GM23338 (cell line): ENCODE measurements around the gene DLX3. TPM values are rescaled to one million over a fixed set of nuclear protein-coding genes. Genes with fewer than 3 reads are reported as not detected.

Source experiments
- ATAC-seq: fragments of 200-7000 bp; cut with Tn5 transposase; 3 replicates; pipeline ENCODE4 v1.9.1; 2020
- DNase-seq: peaks from one replicate; pipeline ENCODE4 v3.0.0-alpha.2; 2015; ENCODE audit warnings: low spot score
- H2AFZ ChIP-seq: fragments of 200-600 bp; sonication (generic); 2 replicates; pipeline ENCODE4 v1.8.0; 2016; ENCODE audit warnings: antibody characterized with exemption, mild to moderate bottlenecking, moderate library complexity
- H3F3A ChIP-seq: fragments of 200-600 bp; sonication (generic); replicated peaks from 2 replicates; pipeline ENCODE4 v1.8.0; 2017; ENCODE audit warnings: antibody characterized with exemption, mixed run types, low read depth
- H3K27ac ChIP-seq: fragments of 200-600 bp; sonication (generic); 2 replicates; pipeline ENCODE4 v1.6.1; 2016; ENCODE audit warnings: low read depth
- H3K27me3 ChIP-seq: fragments of 200-600 bp; sonication (generic); 2 replicates; pipeline ENCODE4 v1.8.0; 2016; ENCODE audit warnings: mild to moderate bottlenecking, mixed run types, moderate library complexity; ENCODE audit not compliant: insufficient read depth
- H3K36me3 ChIP-seq: fragments of 200-600 bp; sonication (generic); 2 replicates; pipeline ENCODE4 v1.8.0; 2016; ENCODE audit warnings: mild to moderate bottlenecking; ENCODE audit not compliant: insufficient read depth
- H3K4me1 ChIP-seq: fragments of 200-600 bp; sonication (generic); 2 replicates; pipeline ENCODE4 v1.8.0; 2016; ENCODE audit warnings: mild to moderate bottlenecking, moderate library complexity; ENCODE audit not compliant: insufficient read depth
- H3K4me2 ChIP-seq: fragments of 200-600 bp; sonication (generic); 2 replicates; pipeline ENCODE4 v1.7.1; 2017; ENCODE audit warnings: mixed run types
- H3K4me3 ChIP-seq: fragments of 200-600 bp; sonication (generic); 2 replicates; pipeline ENCODE4 v1.6.1; 2016; ENCODE audit warnings: mixed run types
- H3K79me2 ChIP-seq: fragments of 200-600 bp; sonication (generic); replicated peaks from 2 replicates; pipeline ENCODE4 v1.8.0; 2017; ENCODE audit warnings: mild to moderate bottlenecking; ENCODE audit not compliant: insufficient read depth
- H3K9me2 ChIP-seq: fragments of 200-600 bp; sonication (generic); 2 replicates; pipeline ENCODE4 v1.8.0; 2017; ENCODE audit not compliant: insufficient read depth
- H4K20me1 ChIP-seq: fragments of 200-600 bp; sonication (generic); replicated peaks from 2 replicates; pipeline ENCODE4 v1.8.0; 2017; ENCODE audit warnings: mild to moderate bottlenecking; ENCODE audit not compliant: insufficient read depth
- H3K27ac Mint-ChIP-seq: 2 replicates; pipeline ENCODE4 v1.8.0; 2020; ENCODE audit warnings: inconsistent platforms, mild to moderate bottlenecking, moderate library complexity, mixed read lengths
- H3K27me3 Mint-ChIP-seq: 3 replicates; pipeline ENCODE4 v1.8.0; 2022; ENCODE audit warnings: low read depth, mild to moderate bottlenecking, moderate library complexity, mixed read lengths, inconsistent platforms; ENCODE audit not compliant: insufficient read depth, poor library complexity
- H3K36me3 Mint-ChIP-seq: 3 replicates; pipeline ENCODE4 v1.8.0; 2021; ENCODE audit warnings: low read depth, mild to moderate bottlenecking, inconsistent platforms, moderate library complexity, mixed read lengths
- H3K4me1 Mint-ChIP-seq: 3 replicates; pipeline ENCODE4 v1.8.0; 2020; ENCODE audit warnings: mild to moderate bottlenecking, inconsistent platforms, mixed read lengths
- H3K4me3 Mint-ChIP-seq: 3 replicates; pipeline ENCODE4 v1.8.0; 2021; ENCODE audit warnings: moderate library complexity, mild to moderate bottlenecking, inconsistent platforms, mixed read lengths
- H3K9me3 Mint-ChIP-seq: 3 replicates; pipeline ENCODE4 v1.8.0; 2020; ENCODE audit warnings: moderate library complexity, mild to moderate bottlenecking, inconsistent platforms, mixed read lengths
- CREB1 ChIP-seq: fragments of 250-450 bp; sonication (Bioruptor Pico); IDR thresholded peaks from 2 replicates; pipeline ENCODE4 v1.5.0; 2020; ENCODE audit warnings: low read depth, mild to moderate bottlenecking, moderate library complexity
- ETS1 ChIP-seq: IDR thresholded peaks from 2 replicates; pipeline ENCODE4 v1.6.1; 2016; ENCODE audit warnings: antibody characterized with exemption
- EZH2 ChIP-seq: fragments of 200-600 bp; sonication (generic); IDR thresholded peaks from one replicate; pipeline ENCODE4 v1.8.0; 2017; ENCODE audit warnings: antibody characterized with exemption, mild to moderate bottlenecking, low read depth; ENCODE audit not compliant: unreplicated experiment
- JUNB ChIP-seq: IDR thresholded peaks from one replicate; pipeline ENCODE4 v1.6.1; 2016; ENCODE audit warnings: antibody characterized with exemption; ENCODE audit not compliant: unreplicated experiment
- NANOG ChIP-seq: IDR thresholded peaks from 2 replicates; pipeline ENCODE4 v1.6.1; 2016; ENCODE audit warnings: antibody characterized with exemption, borderline replicate concordance
- POLR2AphosphoS5 ChIP-seq: IDR thresholded peaks from 2 replicates; pipeline ENCODE4 v1.6.1; 2016; ENCODE audit warnings: antibody characterized with exemption, low read depth
- REST ChIP-seq: IDR thresholded peaks from one replicate; pipeline ENCODE4 v1.6.1; 2018; ENCODE audit warnings: antibody characterized with exemption; ENCODE audit not compliant: unreplicated experiment
- STAT1 ChIP-seq: IDR thresholded peaks from one replicate; pipeline ENCODE4 v1.6.1; 2016; ENCODE audit warnings: antibody characterized with exemption; ENCODE audit not compliant: unreplicated experiment
- ZNF114 ChIP-seq: fragments of 250-450 bp; sonication (Bioruptor Pico); IDR thresholded peaks from 2 replicates; pipeline ENCODE4 v1.5.0; 2020; ENCODE audit warnings: mild to moderate bottlenecking, moderate library complexity
- ZNF331 ChIP-seq: fragments of 250-450 bp; sonication (Bioruptor Pico); IDR thresholded peaks from 2 replicates; pipeline ENCODE4 v1.5.0; 2020; ENCODE audit warnings: low read depth, mild to moderate bottlenecking, moderate library complexity
- ZNF462 ChIP-seq: fragments of 250-450 bp; sonication (Bioruptor Pico); IDR thresholded peaks from 2 replicates; pipeline ENCODE4 v1.5.0; 2020; ENCODE audit warnings: mild to moderate bottlenecking, moderate library complexity
- polyA plus RNA-seq: library from polyadenylated mRNA; unstranded; fragments of >200 nt; fragmentation: Nextera tagmentation; extraction: Ambion mirVana; gene quantifications from 2 replicates; pipeline ENCODE4 v1.2.1, GENCODE V29; 2016
- total RNA-seq: library from RNA; depleted of rRNA; stranded (reverse); fragments of >200 nt; shearing (Covaris generic); gene quantifications from 2 replicates; pipeline ENCODE4 v1.2.3, GENCODE V29; 2014

Gene DLX3
- total and polyA plus RNA-seq, 2 experiments from 2014 or later, result 0.14 to 0.27 TPM

- ATAC-seq, result no peak
- Histone ChIP-seq H3F3A (peaks cover 6% of the 10 kb centered on the region), H3K4me3 (no peak overlapping the region), H3K27me3 (no peaks in the 10 kb centered on the region), H3K27ac (no peak overlapping the region), H3K36me3 (no peaks in the 10 kb centered on the region; the same call in 1 of the 2 replicates), H3K9me2 (peaks cover 3% of the 10 kb centered on the region; the same call in 1 of the 2 replicates), H2AFZ (no peak overlapping the region), H3K4me2 (no peak overlapping the region), H3K79me2 (no peaks in the 10 kb centered on the region), H4K20me1 (no peaks in the 10 kb centered on the region), H3K4me1 (no peaks in the 10 kb centered on the region)
- H3K27ac Mint-ChIP-seq, result no peak overlapping the region
- H3K27me3 Mint-ChIP-seq, result peaks cover 6% of the 10 kb centered on the region
- peaks cover 15% of the 10 kb centered on the region for H3K9me3 Mint-ChIP-seq
- TF ChIP-seq ETS1 (no peak), ZNF114 (no peak), REST (no peak), STAT1 (no peak), ZNF331 (CRISPR knock-in tag) (no peak), EZH2 (no peak), CREB1 (no peak), JUNB (no peak)
- no peak for DNase-seq
- H3K36me3 Mint-ChIP-seq, result peaks cover 6% of the 10 kb centered on the region; the same call in 2 of the 3 replicates
- no peak overlapping the region for H3K4me3 Mint-ChIP-seq
- H3K4me1 Mint-ChIP-seq, result no peaks in the 10 kb centered on the region
Observed at GRCh38 chr17:50018909-50019308, 23.9 kb upstream of the DLX3 start.

- H3K9me2 ChIP-seq, result no peaks in the 10 kb centered on the region
- Mint-ChIP-seq H3K9me3 (peaks cover 26% of the 10 kb centered on the region), H3K27ac (no peak overlapping the region), H3K27me3 (peaks cover 3% of the 10 kb centered on the region), H3K4me3 (no peak overlapping the region), H3K36me3 (peaks cover 7% of the 10 kb centered on the region; the same call in 2 of the 3 replicates), H3K4me1 (no peaks in the 10 kb centered on the region)
- H2AFZ ChIP-seq, result no peak overlapping the region
- ATAC-seq, result no peak
- H3K27ac ChIP-seq, result no peak overlapping the region
- H3K4me2 ChIP-seq, result no peak overlapping the region
- no peaks in the 10 kb centered on the region for H3K79me2 ChIP-seq
- no peak for DNase-seq
- H3K4me1 ChIP-seq, result no peaks in the 10 kb centered on the region
- H3K4me3 ChIP-seq, result no peak overlapping the region
- no peaks in the 10 kb centered on the region for H4K20me1 ChIP-seq
- no peaks in the 10 kb centered on the region for H3K27me3 ChIP-seq
- H3K36me3 ChIP-seq, result no peaks in the 10 kb centered on the region; the same call in 1 of the 2 replicates
- H3F3A ChIP-seq, result no peaks in the 10 kb centered on the region
- TF ChIP-seq POLR2AphosphoS5 (no peak), ETS1 (no peak), ZNF462 (CRISPR knock-in tag) (no peak), NANOG (no peak), STAT1 (no peak), ZNF331 (CRISPR knock-in tag) (no peak), EZH2 (no peak)
Observed at GRCh38 chr17:50015146-50015545, 20.1 kb upstream of the DLX3 start.
